Ovary (tissue), 3 donors: ENCODE measurements around the gene PRKG1.

Source experiments
- CTCF ChIP-seq, 3 donors: fragments of 450-650 bp in 2 of 3; fragments of 200-600 bp in 1 of 3; IDR thresholded peaks; one replicate each; pipeline versions ENCODE4 v1.5.1 to v1.8.0; 2016 to 2022; ENCODE audit warnings: antibody characterized with exemption in 3 of 3, mild to moderate bottlenecking in 1 of 3
- EP300 ChIP-seq: sonication (generic); formaldehyde crosslinking; IDR thresholded peaks from one replicate; pipeline ENCODE4 v1.6.1; 2017; ENCODE audit warnings: antibody characterized with exemption
- POLR2A ChIP-seq: fragments of 450-650 bp; IDR thresholded peaks from one replicate; pipeline ENCODE4 v1.6.1; 2017; ENCODE audit warnings: antibody characterized with exemption, mild to moderate bottlenecking, moderate library complexity
- donor health status: DM: no; HTN: no; CAD: no.

GRCh38 chr10:51765284-51765971 is 691.1 kb downstream of the PRKG1 start:
- TF ChIP-seq POLR2A (no peak), CTCF (IDR thresholded peaks at IDR 0.05) (no peak), EP300 (no peak)
